Pancreas (tissue), 10 donors: ENCODE measurements around the gene PRDM1. TPM values are rescaled to one million over a fixed set of nuclear protein-coding genes. Genes with fewer than 3 reads are reported as not detected.

ENCODE experiments used
- ATAC-seq, 4 donors: fragments of 200-7000 bp; cut with Tn5 transposase; one replicate each; pipeline versions ENCODE4 v1.8.0 to v1.9.1; 2020; ENCODE audit warnings: mild to moderate bottlenecking in 4 of 4, moderate library complexity in 4 of 4
- DNase-seq, 6 donors: peaks; one replicate each; pipeline ENCODE4 v3.0.0-alpha.2; 2020
- FAIRE-seq: peaks from 2 replicates; lab custom pipeline; 2012; peaks lifted over from hg19 to GRCh38; lab: Jason Lieb, UNC
- H3K27ac ChIP-seq, 4 donors: fragments of 200-600 bp; sonication (generic); 1 replicate in 3 of 4; 2 replicates in 1 of 4; pipeline versions ENCODE4 v1.5.0 to v1.8.0; 2020
- H3K27me3 ChIP-seq, 4 donors: fragments of 200-600 bp; one replicate each; pipeline ENCODE4 v1.8.0; 2021
- H3K36me3 ChIP-seq, 3 donors: fragments of 200-600 bp; sonication (generic) in 1 of 3; one replicate each; pipeline versions ENCODE4 v1.5.0 to v1.8.0; 2020 to 2021
- H3K4me1 ChIP-seq, 3 donors: fragments of 200-600 bp; one replicate each; pipeline ENCODE4 v1.8.0; 2021
- H3K4me3 ChIP-seq, 4 donors: fragments of 200-600 bp; sonication (generic) in 2 of 4; one replicate each; pipeline versions ENCODE4 v1.5.0 to v1.8.0; 2020 to 2021
- H3K9me3 ChIP-seq, 4 donors: fragments of 200-600 bp; one replicate each; pipeline ENCODE4 v1.8.0; 2021
- CTCF ChIP-seq, 4 donors: fragments of 200-600 bp; sonication (generic) in 3 of 4; IDR thresholded peaks; one replicate each; pipeline versions ENCODE4 v1.5.0 to v1.8.0; 2021; ENCODE audit warnings: antibody characterized with exemption in 4 of 4
- WGBS, 2 donors: extraction: QIAGEN DNeasy Blood & Tissue Kit; methylation state at CpG; one replicate each; pipeline ENCODE4 v1.1.7; 2013; 5-methylcytosine and 5-hydroxymethylcytosine counted together
- intact Hi-C, 3 donors: fragments of 100-400 bp; cut with DNase I; formaldehyde crosslinking; loops; one replicate each; pipeline versions ENCODE4 v1.11.1 to v1.14.2; 2022
- polyA plus RNA-seq, 2 donors: library from polyadenylated mRNA; stranded (reverse); fragments of 200-250 nt; gene quantifications; one replicate each; pipeline ENCODE4 v1.2.3, GENCODE V29; 2013
- total RNA-seq, 6 donors: library from RNA; stranded (reverse); fragmentation: NEBNext Ultra II Directional in 4 of 6; extraction: Animal tissue kit (Norgen Biotek cat#: 25700) in 4 of 6; gene quantifications; one replicate each; pipeline versions ENCODE4 v1.2.1 to v1.2.4, GENCODE V29; 2021 to 2023
- donor health status: healthy with polysubstance abuse.
- donor health status: DM: no; HTN: no; CAD: no; lungs with moderate emphysema.
- donor health status: DM: no; HTN: no; CAD: no.
- donor health status: control.
- donor health status: control.
- donor health status: Bipolar disorder and iron deficiency.
- donor health status: DM: yes; HTN: yes; CAD: no.
- donor health status: DM: no; HTN: no; CAD: no.
- donor health status: DM: no; HTN: no; CAD: no.
- donor health status: DM: yes; HTN: yes; CAD: no.

Gene PRDM1
- total RNA-seq, result 1 to 10 TPM in 4 of 6 donors, under 1 TPM in 2; 0.59 to 5.5 (median 1.3) TPM
- polyA plus RNA-seq, result under 1 TPM; 0.30 to 0.92 TPM

DNA sequence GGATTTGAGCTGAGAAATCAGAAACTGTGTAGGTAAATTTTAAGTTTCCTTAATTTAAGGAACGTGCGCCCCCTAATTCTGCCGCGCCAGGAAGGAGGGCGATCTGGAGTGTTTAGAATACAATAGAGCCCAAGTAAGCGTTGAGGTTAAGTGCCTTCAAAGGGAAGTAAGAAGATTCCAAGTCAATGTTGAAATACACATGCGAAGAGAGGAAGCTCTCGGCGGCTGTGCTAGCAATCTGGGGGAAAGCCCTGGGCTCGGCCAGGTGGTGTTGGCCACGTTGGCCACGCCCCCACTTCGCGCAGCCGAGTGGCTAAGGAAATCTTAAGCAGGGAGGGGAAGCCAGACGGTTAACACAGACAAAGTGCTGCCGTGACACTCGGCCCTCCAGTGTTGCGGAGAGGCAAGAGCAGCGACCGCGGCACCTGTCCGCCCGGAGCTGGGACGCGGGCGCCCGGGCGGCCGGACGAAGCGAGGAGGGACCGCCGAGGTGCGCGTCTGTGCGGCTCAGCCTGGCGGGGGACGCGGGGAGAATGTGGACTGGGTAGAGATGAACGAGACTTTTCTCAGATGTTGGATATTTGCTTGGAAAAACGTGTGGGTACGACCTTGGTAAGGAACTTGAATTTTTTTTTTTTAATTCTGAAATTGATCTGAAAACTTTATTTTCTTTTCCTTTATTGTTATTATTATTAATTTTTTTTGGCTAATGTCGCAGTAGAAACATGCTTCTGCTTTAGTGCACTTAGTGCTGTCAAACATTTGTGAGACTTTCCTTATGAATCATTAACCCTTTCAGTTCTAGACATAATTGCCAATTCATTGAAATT, at the start of gene PRDM1:
TSS of gene PRDM1 (plus strand) at position 353 of the 830 bp plus-strand sequence. CDS start at position 571, 218 bp downstream.
- Histone ChIP-seq H3K4me3 (peak within 1 kb of the TSS; percentile 7 to 54 (median 30)), H3K4me1 (peaks cover 0 to 10% (median 0%) of the 10 kb centered on the region in 3 donors), H3K36me3 (no peaks in the 10 kb centered on the region), H3K27ac (peak within 1 kb of the TSS in 2 of 4 donors; percentile 71 to 78), H3K9me3 (no peaks in the 10 kb centered on the region), H3K27me3 (peaks cover 0 to 6% (median 0%) of the 10 kb centered on the region in 4 donors)
- WGBS, 2 donors, result 0 to 1% methylated on average over 44 of the region's 44 CpGs
- intact Hi-C loops, result no loop called here
- peak; percentile 85 to 93 (median 90) for DNase-seq
- ATAC-seq, result peak; percentile 95 to 99 (median 96)
- no peak for TF ChIP-seq CTCF (IDR thresholded peaks at IDR 0.05)
- no peak for FAIRE-seq

DNA sequence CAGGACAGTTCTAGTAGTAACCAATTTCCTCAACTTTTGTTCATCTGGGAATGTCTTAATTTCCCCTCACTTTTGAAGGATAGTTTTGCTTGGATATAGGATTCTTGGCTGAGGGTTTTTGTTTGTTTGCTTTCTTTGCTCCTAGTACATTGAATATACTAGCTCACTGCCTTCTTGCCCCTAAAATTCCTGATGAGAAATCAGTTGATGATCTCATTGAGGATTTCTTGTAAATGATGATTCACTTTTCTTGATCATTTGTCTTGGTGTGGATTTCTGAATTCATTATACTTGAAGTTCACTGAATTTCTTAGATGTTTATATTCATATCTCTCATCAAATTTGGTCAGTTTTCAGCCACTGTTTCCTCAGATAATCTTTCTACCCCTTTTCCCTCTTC, 49.1 kb upstream of the PRDM1 start:
- intact Hi-C loops, result no loop called here
- TF ChIP-seq CTCF (IDR thresholded peaks at IDR 0.05), result no peak

DNA sequence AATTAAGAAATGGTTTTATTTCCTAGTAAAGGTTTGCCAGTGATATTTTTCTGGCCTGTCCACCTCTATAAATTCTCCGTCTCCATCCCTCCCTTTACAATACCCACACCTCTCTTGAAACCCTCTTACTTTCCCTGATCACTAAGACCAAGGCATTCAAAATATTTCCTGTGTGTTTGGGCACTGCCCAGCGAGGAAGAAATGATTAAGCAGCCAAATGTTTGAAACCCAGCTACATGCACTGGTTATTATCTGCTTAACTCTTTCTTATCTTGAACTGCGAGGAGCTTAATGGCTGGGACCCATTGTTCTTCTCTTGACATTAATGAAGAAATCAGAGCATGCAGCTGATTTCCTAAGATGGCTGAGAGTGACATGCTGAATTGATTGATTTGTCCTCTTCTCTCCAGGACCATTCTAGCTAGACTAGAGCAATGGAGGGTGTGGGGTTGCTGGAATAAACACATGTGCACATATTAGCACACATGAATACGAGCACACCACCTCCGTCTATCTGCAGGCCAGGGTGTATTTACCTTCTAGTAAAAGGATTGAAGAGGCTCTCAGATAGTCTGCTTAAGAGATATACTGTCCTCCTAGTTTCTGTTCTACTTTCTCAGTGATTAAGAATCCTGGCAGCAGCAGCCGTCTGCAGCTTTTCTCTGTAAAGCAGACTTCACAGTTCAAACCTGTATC, 46.1 kb upstream of the PRDM1 start:
- ATAC-seq (no peak), FAIRE-seq (no peak), DNase-seq (no peak)
- H3K27me3 ChIP-seq, result no peaks in the 10 kb centered on the region
- H3K27ac ChIP-seq, result no peak overlapping the region
- WGBS, 2 donors, result 50 to 59% methylated on average over 6 of the region's 6 CpGs
- TF ChIP-seq CTCF (IDR thresholded peaks at IDR 0.05), result no peak
- H3K4me3 ChIP-seq, result no peak overlapping the region
- H3K4me1 ChIP-seq, result peaks cover 0 to 4% (median 3%) of the 10 kb centered on the region in 3 donors
- H3K9me3 ChIP-seq, result no peaks in the 10 kb centered on the region
- no peaks in the 10 kb centered on the region for H3K36me3 ChIP-seq
- intact Hi-C loops, result no loop called here

More for the DNA sequence above, 49.1 kb upstream of the PRDM1 start:
- FAIRE-seq, result no peak
- no peak for ATAC-seq
- Histone ChIP-seq H3K4me3 (no peak overlapping the region), H3K9me3 (no peaks in the 10 kb centered on the region), H3K27me3 (no peaks in the 10 kb centered on the region), H3K36me3 (no peaks in the 10 kb centered on the region), H3K27ac (no peak overlapping the region), H3K4me1 (no peaks in the 10 kb centered on the region)
- DNase-seq, result no peak

- peaks cover 3 to 7% (median 5%) of the 10 kb centered on the region in 3 donors for H3K4me1 ChIP-seq
- TF ChIP-seq CTCF (IDR thresholded peaks at IDR 0.05), result no peak
- FAIRE-seq, result no peak
- WGBS, 2 donors, result 25 to 41% methylated on average over 1 of the region's 1 CpG
- ATAC-seq, result no peak
- no peak overlapping the region for H3K4me3 ChIP-seq
- H3K27me3 ChIP-seq, result no peaks in the 10 kb centered on the region
- no peak for DNase-seq
- no peaks in the 10 kb centered on the region for H3K36me3 ChIP-seq
- H3K9me3 ChIP-seq, result no peaks in the 10 kb centered on the region
- H3K27ac ChIP-seq, result no peak overlapping the region
- intact Hi-C loops, result no loop called here
Observed at GRCh38 chr6:106044151-106044550, 42.0 kb upstream of the PRDM1 start.
